Liver (tissue), 3 donors: ENCODE data around the gene MBD6.
"Not testable (repeated sequence)": the region's sequence is repeated elsewhere in the genome, so short reads cannot be mapped to it uniquely, and the experiment has no call there.

Experiments used
- EGR1 ChIP-seq, 2 donors: IDR thresholded peaks; 2 replicates each; pipeline ENCODE4 v1.6.1; 2016 to 2018; ENCODE audit warnings: antibody characterized with exemption in 2 of 2, low read depth in 2 of 2
- GABPA ChIP-seq, 2 donors: IDR thresholded peaks in 1 of 2; conservative IDR thresholded peaks in 1 of 2; 2 replicates each; pipeline ENCODE4 v1.6.1; 2016; ENCODE audit warnings: antibody characterized with exemption in 2 of 2, mild to moderate bottlenecking in 1 of 2, moderate library complexity in 1 of 2
- NR2F2 ChIP-seq: IDR thresholded peaks from 2 replicates; pipeline ENCODE4 v1.6.1; 2016; ENCODE audit warnings: antibody characterized with exemption
- RAD21 ChIP-seq, 2 donors: IDR thresholded peaks; 2 replicates each; pipeline ENCODE4 v1.6.1; 2016; ENCODE audit warnings: antibody characterized with exemption in 2 of 2, mild to moderate bottlenecking in 2 of 2
- REST ChIP-seq: IDR thresholded peaks from 2 replicates; pipeline ENCODE4 v1.6.1; 2016; ENCODE audit warnings: antibody characterized with exemption, mild to moderate bottlenecking
- RXRA ChIP-seq, 2 donors: IDR thresholded peaks; 2 replicates each; pipeline ENCODE4 v1.6.1; 2017 to 2018; ENCODE audit warnings: antibody characterized with exemption in 2 of 2, mild to moderate bottlenecking in 1 of 2
- SP1 ChIP-seq: IDR thresholded peaks from 2 replicates; pipeline ENCODE4 v1.6.1; 2018; ENCODE audit warnings: antibody characterized with exemption, mild to moderate bottlenecking
- TAF1 ChIP-seq: conservative IDR thresholded peaks from 2 replicates; pipeline ENCODE4 v1.6.1; 2016; ENCODE audit warnings: antibody characterized with exemption, mild to moderate bottlenecking
- YY1 ChIP-seq: IDR thresholded peaks from 2 replicates; pipeline ENCODE4 v1.6.1; 2016; ENCODE audit warnings: antibody characterized with exemption, mild to moderate bottlenecking
- ZBTB33 ChIP-seq: IDR thresholded peaks from 2 replicates; pipeline ENCODE4 v1.6.1; 2016; ENCODE audit warnings: antibody characterized with exemption
- TF ChIP-seq, protein P1 (sequence below): fragments of 150-350 bp; IDR thresholded peaks from 2 replicates; pipeline ENCODE4 v1.5.1; 2017; ENCODE audit warnings: improper control_type of control experiment, low read depth, low read length; ENCODE audit not compliant: missing input control
- TF ChIP-seq, protein P2 (sequence below): IDR thresholded peaks from 2 replicates; pipeline ENCODE4 v1.6.1; 2016; ENCODE audit warnings: antibody characterized with exemption
- TF ChIP-seq, protein P3 (sequence below): IDR thresholded peaks from 2 replicates; pipeline ENCODE4 v1.6.1; 2016; ENCODE audit warnings: antibody characterized with exemption
- donor health status: healthy.
- donor health status: healthy.

DNA sequence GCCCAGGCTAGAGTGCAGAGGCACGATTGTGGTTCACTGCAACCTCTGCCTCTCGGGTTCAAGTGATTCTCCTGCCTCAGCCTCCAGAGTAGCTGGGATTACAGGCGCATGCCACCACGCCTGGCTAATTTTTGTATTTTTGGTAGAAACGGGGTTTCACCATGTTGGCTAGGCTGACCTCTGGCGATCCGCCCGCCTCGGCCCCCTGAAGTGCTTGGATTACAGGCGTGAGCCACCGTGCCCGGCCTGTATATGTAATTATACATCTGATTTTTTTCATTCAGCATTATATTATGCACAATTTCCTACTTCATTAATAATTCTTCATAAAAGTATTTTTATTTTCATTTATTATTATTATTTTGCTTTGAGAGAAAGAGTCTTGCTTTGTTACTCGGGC is 47.8 kb downstream of the MBD6 start:
- TF ChIP-seq, protein P1, sequence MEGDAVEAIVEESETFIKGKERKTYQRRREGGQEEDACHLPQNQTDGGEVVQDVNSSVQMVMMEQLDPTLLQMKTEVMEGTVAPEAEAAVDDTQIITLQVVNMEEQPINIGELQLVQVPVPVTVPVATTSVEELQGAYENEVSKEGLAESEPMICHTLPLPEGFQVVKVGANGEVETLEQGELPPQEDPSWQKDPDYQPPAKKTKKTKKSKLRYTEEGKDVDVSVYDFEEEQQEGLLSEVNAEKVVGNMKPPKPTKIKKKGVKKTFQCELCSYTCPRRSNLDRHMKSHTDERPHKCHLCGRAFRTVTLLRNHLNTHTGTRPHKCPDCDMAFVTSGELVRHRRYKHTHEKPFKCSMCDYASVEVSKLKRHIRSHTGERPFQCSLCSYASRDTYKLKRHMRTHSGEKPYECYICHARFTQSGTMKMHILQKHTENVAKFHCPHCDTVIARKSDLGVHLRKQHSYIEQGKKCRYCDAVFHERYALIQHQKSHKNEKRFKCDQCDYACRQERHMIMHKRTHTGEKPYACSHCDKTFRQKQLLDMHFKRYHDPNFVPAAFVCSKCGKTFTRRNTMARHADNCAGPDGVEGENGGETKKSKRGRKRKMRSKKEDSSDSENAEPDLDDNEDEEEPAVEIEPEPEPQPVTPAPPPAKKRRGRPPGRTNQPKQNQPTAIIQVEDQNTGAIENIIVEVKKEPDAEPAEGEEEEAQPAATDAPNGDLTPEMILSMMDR: not testable (repeated sequence)
- TF ChIP-seq RAD21 (IDR thresholded peaks at IDR 0.05); GABPA (IDR thresholded peaks at IDR 0.05 in 1 of 2, conservative IDR thresholded peaks at IDR 0.05 in 1 of 2); REST; YY1; EGR1 (IDR thresholded peaks at IDR 0.05; ENCODE audit: low read depth in 2 of 2); TAF1; SP1; NR2F2; ZBTB33; RXRA (IDR thresholded peaks at IDR 0.05): not testable (repeated sequence)
- TF ChIP-seq, protein P2, sequence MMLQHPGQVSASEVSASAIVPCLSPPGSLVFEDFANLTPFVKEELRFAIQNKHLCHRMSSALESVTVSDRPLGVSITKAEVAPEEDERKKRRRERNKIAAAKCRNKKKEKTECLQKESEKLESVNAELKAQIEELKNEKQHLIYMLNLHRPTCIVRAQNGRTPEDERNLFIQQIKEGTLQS: not testable (repeated sequence)
- TF ChIP-seq, protein P3, sequence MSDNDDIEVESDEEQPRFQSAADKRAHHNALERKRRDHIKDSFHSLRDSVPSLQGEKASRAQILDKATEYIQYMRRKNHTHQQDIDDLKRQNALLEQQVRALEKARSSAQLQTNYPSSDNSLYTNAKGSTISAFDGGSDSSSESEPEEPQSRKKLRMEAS: not testable (repeated sequence)
